HG02798 (cell line): Measurements from ENCODE around the gene SUMO4.

Experiments
- ATAC-seq: cut with Tn5 transposase; IDR thresholded peaks from one replicate; pipeline ENCODE4 v1.9.1; 2021; ENCODE audit warnings: mild to moderate bottlenecking; ENCODE audit not compliant: unreplicated experiment, poor library complexity

SUMO4 gene

GRCh38 chr6:149428606-149429005 lies 28.5 kb downstream of the SUMO4 start:
- no peak for ATAC-seq

DNA sequence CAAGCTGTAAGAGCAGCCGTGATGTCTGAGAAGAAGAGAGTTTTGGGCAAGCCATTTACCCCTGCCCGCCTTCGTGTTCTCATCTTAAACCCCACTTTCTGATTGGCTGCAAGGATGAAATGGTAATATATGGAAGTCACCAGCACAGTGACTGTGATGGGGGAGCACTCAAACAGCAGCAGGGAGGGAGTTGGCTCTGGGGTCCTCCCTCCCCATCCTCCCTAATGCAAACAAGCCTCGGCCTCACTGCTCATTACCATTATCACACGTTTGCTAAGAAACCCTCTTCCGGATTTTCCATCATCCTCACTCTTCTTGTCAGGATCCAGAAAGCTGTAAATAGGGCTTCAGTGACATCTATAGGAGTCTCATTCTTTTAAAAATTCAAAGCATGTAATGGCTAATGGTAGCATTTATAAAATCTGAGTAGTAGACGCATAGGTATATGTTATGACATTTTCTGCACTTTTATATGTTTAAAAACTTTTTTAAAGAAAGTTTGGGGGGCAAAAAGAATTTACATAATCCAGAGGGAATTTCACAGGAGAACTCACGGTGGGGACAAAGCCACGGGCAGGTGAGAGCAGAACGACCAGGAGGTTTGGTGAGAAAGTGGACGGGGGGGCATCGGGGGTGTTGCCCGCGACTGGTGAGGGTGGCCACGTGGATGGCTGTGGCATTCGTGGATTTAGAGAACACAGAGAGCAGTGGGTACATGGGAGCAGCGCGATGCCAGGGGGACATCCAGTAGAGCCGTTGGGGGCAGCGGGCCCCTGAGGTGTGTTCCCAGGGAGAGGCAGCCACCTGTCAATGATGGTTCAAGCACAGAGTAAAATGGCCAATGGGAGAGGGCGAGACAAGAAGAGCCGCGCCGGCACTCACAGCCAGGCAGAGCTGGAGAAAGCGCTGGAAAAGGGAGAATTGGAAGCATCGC lies 29.6 kb downstream of the SUMO4 start:
- ATAC-seq: no peak

GRCh38 chr6:149431905-149432775 lies 32.1 kb downstream of the SUMO4 start:
- peak; percentile 95 for ATAC-seq

DNA sequence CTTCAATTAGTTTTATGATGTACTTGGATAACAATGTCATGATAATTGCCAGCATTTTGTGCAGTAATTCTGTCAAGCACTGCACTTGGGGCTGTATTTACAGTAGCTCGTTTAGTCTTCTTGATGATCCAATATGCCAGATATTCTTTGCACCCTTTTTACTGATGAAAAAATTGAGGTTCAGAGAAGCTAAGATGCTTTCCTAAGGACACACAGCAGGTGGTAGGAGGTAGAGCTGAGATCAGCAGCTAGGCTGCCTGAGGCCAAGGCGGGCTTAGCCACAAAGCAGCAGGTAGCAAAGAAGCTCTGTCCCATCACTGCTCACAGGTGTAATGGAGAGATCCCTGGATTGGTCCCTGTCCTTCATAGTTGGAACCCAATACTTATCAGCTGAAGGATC lies 33.3 kb downstream of the SUMO4 start:
- ATAC-seq: no peak

GRCh38 chr6:149433881-149434280 lies 33.8 kb downstream of the SUMO4 start:
- no peak for ATAC-seq

- no peak for ATAC-seq
Measured at GRCh38 chr6:149435919-149436586, 36.0 kb downstream of the SUMO4 start.

- ATAC-seq: no peak
Measured at GRCh38 chr6:149436647-149437046, 36.6 kb downstream of the SUMO4 start.

DNA sequence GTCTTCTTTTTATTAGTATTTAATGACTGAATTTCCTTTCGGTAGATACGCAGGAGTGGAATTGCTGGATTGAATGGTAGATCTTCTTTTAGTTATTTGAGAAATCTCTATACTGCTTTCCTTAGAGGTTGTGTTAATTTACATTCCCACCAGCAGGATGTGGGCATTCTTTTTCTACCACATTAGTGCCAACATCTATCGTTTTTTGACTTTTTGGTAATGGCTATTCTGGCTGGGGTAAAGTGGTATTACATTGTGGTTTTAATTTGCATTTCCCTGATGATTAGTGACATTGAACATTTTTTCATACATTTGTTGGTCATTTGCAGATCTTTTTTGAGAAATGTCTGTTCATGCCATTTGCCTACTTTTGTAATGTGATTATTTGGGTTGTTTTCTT lies 37.1 kb downstream of the SUMO4 start:
- ATAC-seq: no peak

- peak; percentile 43 for ATAC-seq
Measured at GRCh38 chr6:149438855-149439254, 38.8 kb downstream of the SUMO4 start.

GRCh38 chr6:149439626-149440025 lies 39.6 kb downstream of the SUMO4 start:
- no peak for ATAC-seq

DNA sequence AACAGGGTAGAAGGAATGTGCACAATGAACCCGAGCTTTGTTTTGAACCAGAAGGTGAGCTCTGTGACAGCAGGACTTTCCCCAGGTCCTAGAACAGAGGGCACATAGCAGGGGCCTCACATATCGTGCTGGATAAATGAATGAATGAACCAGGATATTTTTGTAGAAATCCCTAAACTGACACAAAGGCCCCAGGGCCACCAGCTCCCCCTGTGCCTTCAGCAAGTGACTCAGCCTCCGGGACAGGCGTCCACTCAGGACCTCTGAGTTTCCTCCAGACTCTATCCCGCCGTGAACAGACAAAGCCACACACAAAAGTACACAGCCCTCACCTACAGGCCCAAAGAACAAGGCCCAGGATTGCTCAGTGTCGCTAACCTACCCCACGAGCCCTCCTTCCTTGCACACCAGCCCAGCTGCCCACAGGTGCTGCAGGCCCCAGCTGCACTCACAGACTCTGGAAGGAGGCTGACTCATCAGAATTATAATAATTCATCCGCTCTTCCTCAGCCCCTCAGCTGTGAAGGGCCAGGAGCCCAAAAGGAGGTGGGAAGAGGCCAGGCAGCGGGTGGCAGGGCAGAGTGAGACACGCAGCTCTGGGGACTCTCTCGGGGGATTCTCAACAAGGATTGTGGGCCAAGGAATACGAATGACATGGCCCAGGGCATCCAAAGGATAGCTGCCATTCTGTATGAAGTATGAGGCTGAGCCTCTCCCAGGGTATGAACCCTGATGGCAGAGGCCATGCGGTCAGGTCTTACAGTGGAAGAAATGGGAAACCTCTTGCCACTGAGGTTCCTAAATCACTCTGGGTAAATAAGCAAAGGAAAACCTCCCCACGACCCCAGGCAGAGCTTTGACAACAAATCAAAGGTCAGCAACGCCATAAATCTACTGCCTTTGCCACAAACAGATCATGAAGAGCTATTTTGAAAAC lies 40.9 kb downstream of the SUMO4 start:
- no peak for ATAC-seq

DNA sequence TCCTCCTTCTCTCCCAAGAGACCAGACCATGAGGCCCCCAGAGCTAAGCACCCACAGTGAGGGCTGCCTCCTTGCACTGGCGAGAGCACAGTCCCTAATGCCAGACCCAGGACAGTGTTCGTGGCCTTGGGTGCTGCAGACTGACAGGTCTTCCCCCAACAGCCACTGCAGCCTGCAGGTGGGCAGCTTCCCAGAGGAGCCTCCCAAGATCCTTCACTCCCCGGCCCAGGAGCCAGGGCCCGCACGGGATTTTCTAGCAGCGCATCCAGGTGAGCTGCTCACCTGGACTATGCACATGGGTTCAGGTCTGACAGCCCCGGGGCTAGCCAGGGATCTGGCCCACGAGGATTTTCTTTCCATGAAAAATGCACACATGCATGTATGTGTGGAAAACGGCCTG lies 41.7 kb downstream of the SUMO4 start:
- no peak for ATAC-seq

- no peak for ATAC-seq
Measured at GRCh38 chr6:149443411-149444181, 43.5 kb downstream of the SUMO4 start.

GRCh38 chr6:149444360-149445094 lies 44.5 kb downstream of the SUMO4 start:
- ATAC-seq: peak; percentile 12

GRCh38 chr6:149445095-149445466 lies 45.0 kb downstream of the SUMO4 start:
- ATAC-seq: peak; percentile 49

DNA sequence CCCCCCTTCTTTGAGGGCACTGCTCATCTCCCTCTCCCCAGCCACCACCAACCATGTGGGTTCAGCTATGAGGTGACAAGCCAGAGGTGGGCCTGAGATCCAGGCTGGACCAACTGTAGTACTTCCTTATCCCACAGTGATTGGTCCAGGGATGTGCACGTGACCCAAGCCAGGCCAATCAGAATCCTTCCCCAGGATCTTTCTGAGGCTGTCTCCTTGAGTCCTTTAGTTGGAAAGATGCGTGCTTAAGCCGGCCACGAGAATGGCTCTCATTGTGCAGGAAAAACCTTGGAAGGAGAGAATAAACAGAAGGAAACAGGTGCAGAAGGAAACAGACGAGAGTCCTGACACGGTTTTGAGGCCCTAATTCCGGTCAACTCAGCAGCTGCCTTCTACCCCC lies 45.5 kb downstream of the SUMO4 start:
- ATAC-seq: peak; percentile 28

GRCh38 chr6:149446791-149447376 lies 46.8 kb downstream of the SUMO4 start:
- ATAC-seq: no peak
